A549 treated with GW870086 at 1 μM for 4 hours (cell line): ENCODE results near the gene OR6C75. TPM values are rescaled to one million over a fixed set of nuclear protein-coding genes. Genes with fewer than 3 reads are reported as not detected.

Experiments used
- total RNA-seq: library from RNA; stranded (reverse); fragments of 200-300 nt; extraction: Qiagen RNA extraction; gene quantifications from 5 replicates; pipeline ENCODE4 v1.2.3, GENCODE V29; 2022; ENCODE audit warnings: low read depth

The OR6C75 gene
- total RNA-seq = not detected in 5 replicates

DNA sequence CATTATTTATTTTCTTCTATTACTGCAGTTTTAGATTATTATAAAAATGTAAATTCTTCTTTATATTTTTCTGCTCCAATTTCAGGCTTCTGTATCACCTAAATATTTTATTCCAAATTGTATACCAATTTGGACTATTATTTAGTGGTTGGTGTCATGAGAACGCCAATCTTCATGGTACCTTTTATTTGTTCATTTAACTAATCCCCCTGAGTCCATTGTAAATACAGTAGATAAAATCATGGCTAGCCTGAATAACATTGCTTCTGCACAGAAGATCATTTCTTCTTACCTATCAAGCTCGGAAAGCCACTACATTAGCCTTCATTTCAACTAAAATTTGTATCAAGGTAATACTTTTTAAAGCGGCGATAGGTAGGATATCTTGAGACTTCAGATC is at the start of gene OR6C75:
Gene OR6C75, plus strand, starts transcription at position 301 of the 400 bp plus-strand sequence. CDS start 2,136 bp downstream, outside the sequence.

DNA sequence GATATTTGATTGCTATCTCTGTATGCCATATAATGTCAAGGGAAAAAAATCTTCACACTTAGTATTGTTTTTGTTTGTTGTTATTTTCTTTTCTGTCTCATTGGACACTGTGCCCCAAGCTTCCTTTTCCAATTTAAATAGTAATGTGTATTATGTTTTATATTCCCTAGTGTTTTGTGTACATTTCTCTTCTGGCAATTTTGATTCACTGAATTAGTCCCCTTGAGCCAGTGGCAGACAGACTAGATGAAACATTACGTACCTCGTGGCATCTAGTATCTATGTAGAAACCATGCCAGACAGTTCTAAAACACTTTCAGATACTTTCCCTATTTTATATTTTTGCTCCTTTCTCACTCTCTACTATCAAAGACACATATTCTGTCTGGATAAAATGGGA is 48.7 kb upstream of the OR6C75 start, which contains the start of gene OR6C1:
Gene OR6C1, plus strand, starts transcription at position 301 of the 400 bp plus-strand sequence. CDS start 6,257 bp downstream, outside the sequence.

GRCh38 chr12:55330446-55330845 is 32.3 kb upstream of the OR6C75 start, which contains the start of gene OR6C3:
Gene OR6C3 (plus strand): TSS chr12:55330746. CDS start chr12:55331701, 955 bp downstream.

GRCh38 chr12:55400229-55400628 is 37.5 kb downstream of the OR6C75 start, which contains the start of gene OR6C65:
Gene OR6C65 (plus strand): TSS chr12:55400529. CDS start chr12:55400529, 0 bp downstream.

Other genes starting within 250 kb of the OR6C75 start
- not detected in 5 replicates for gene OR9K2, start 236.6 kb upstream of the OR6C75 start, total RNA-seq
- not detected in 5 replicates for gene OR10A7, start 141.9 kb upstream of the OR6C75 start, total RNA-seq
- gene OR6C74, start 118.4 kb upstream of the OR6C75 start, total RNA-seq = not detected in 5 replicates
- not detected in 5 replicates for gene OR6C6, start 66.4 kb upstream of the OR6C75 start, total RNA-seq
- not detected in 5 replicates for gene OR6C1, start 48.6 kb upstream of the OR6C75 start, total RNA-seq
- gene OR6C3, start 32.2 kb upstream of the OR6C75 start, total RNA-seq = not detected in 5 replicates
- gene OR6C65, start 37.6 kb downstream of the OR6C75 start, total RNA-seq = not detected in 5 replicates
- not detected in 5 replicates for gene OR6C76, start 63.3 kb downstream of the OR6C75 start, total RNA-seq
- not detected in 5 replicates for gene OR6C2, start 81.1 kb downstream of the OR6C75 start, total RNA-seq
- gene OR6C70, start 107.2 kb downstream of the OR6C75 start, total RNA-seq = not detected in 5 replicates
- gene OR6C68, start 129.4 kb downstream of the OR6C75 start, total RNA-seq = not detected in 5 replicates
- gene OR6C4, start 186.6 kb downstream of the OR6C75 start, total RNA-seq = not detected in 5 replicates
- gene OR2AP1, start 209.5 kb downstream of the OR6C75 start, total RNA-seq = not detected in 5 replicates